Measurements from ENCODE around the gene CCDC9. TPM values are rescaled to one million over a fixed set of nuclear protein-coding genes. Genes with fewer than 3 reads are reported as not detected.
A peak's percentile ranks its signal among the peaks of the same experiment; 100 is the strongest.
"Not testable (repeated sequence)": the region's sequence is repeated elsewhere in the genome, so short reads cannot be mapped to it uniquely, and the experiment has no call there.

Gene CCDC9
- total RNA-seq, 1 experiment from 2014 or later, result 3.4 TPM

GRCh38 chr19:47232422-47233211 is 23.7 kb upstream of the CCDC9 start:
- DNase-seq (ENCODE audit: low spot score), result peak; percentile 81

GRCh38 chr19:47236072-47236675 is 20.2 kb upstream of the CCDC9 start:
- no peak for DNase-seq (ENCODE audit: low spot score)

- DNase-seq (ENCODE audit: low spot score), result no peak
Measured at GRCh38 chr19:47239152-47239551, 17.2 kb upstream of the CCDC9 start.

- no peak for DNase-seq (ENCODE audit: low spot score)
Measured at GRCh38 chr19:47239610-47240296, 16.6 kb upstream of the CCDC9 start.

GRCh38 chr19:47240556-47240955 is 15.8 kb upstream of the CCDC9 start:
- DNase-seq (ENCODE audit: low spot score), result no peak

- DNase-seq (ENCODE audit: low spot score), result peak; percentile 86
Measured at GRCh38 chr19:47240996-47241918, 15.1 kb upstream of the CCDC9 start.

GRCh38 chr19:47241919-47242577 is 14.3 kb upstream of the CCDC9 start:
- no peak for DNase-seq (ENCODE audit: low spot score)

GRCh38 chr19:47243364-47243775 is 13.0 kb upstream of the CCDC9 start:
- no peak for DNase-seq (ENCODE audit: low spot score)

GRCh38 chr19:47243776-47244547 is 12.4 kb upstream of the CCDC9 start:
- DNase-seq (ENCODE audit: low spot score), result peak; percentile 96

GRCh38 chr19:47247308-47247990 is 8.9 kb upstream of the CCDC9 start:
- peak; percentile 72 for DNase-seq (ENCODE audit: low spot score)

- not testable (repeated sequence) for DNase-seq (ENCODE audit: low spot score)
Measured at GRCh38 chr19:47253016-47253415, 3.3 kb upstream of the CCDC9 start.

GRCh38 chr19:47253467-47253881 is 2.9 kb upstream of the CCDC9 start:
- peak; percentile 85 for DNase-seq (ENCODE audit: low spot score)

- no peak for DNase-seq (ENCODE audit: low spot score)
Measured at GRCh38 chr19:47253970-47254369, 2.4 kb upstream of the CCDC9 start.

GRCh38 chr19:47256693-47257410 is 527 bp downstream of the CCDC9 start:
- peak; percentile 97 for DNase-seq (ENCODE audit: low spot score)

GRCh38 chr19:47257411-47258169 is 1.3 kb downstream of the CCDC9 start:
- no peak for DNase-seq (ENCODE audit: low spot score)

- DNase-seq (ENCODE audit: low spot score), result no peak
Measured at GRCh38 chr19:47258434-47258833, 2.1 kb downstream of the CCDC9 start.

- DNase-seq (ENCODE audit: low spot score), result no peak
Measured at GRCh38 chr19:47258895-47259555, 2.7 kb downstream of the CCDC9 start.

GRCh38 chr19:47260476-47260875 is 4.2 kb downstream of the CCDC9 start:
- no peak for DNase-seq (ENCODE audit: low spot score)
